Pancreas (tissue), 10 donors: ENCODE data around the gene CORO7. TPM values are rescaled to one million over a fixed set of nuclear protein-coding genes. Genes with fewer than 3 reads are reported as not detected.

Experiments used
- ATAC-seq, 4 donors: fragments of 200-7000 bp; cut with Tn5 transposase; one replicate each; pipeline versions ENCODE4 v1.8.0 to v1.9.1; 2020; ENCODE audit warnings: mild to moderate bottlenecking in 4 of 4, moderate library complexity in 4 of 4
- DNase-seq, 6 donors: peaks; one replicate each; pipeline ENCODE4 v3.0.0-alpha.2; 2020
- FAIRE-seq: peaks from 2 replicates; lab custom pipeline; 2012; peaks lifted over from hg19 to GRCh38; lab: Jason Lieb, UNC
- H3K27ac ChIP-seq, 4 donors: fragments of 200-600 bp; sonication (generic); 1 replicate in 3 of 4; 2 replicates in 1 of 4; pipeline versions ENCODE4 v1.5.0 to v1.8.0; 2020
- H3K27me3 ChIP-seq, 4 donors: fragments of 200-600 bp; one replicate each; pipeline ENCODE4 v1.8.0; 2021
- H3K36me3 ChIP-seq, 3 donors: fragments of 200-600 bp; sonication (generic) in 1 of 3; one replicate each; pipeline versions ENCODE4 v1.5.0 to v1.8.0; 2020 to 2021
- H3K4me1 ChIP-seq, 3 donors: fragments of 200-600 bp; one replicate each; pipeline ENCODE4 v1.8.0; 2021
- H3K4me3 ChIP-seq, 4 donors: fragments of 200-600 bp; sonication (generic) in 2 of 4; one replicate each; pipeline versions ENCODE4 v1.5.0 to v1.8.0; 2020 to 2021
- H3K9me3 ChIP-seq, 4 donors: fragments of 200-600 bp; one replicate each; pipeline ENCODE4 v1.8.0; 2021
- CTCF ChIP-seq, 4 donors: fragments of 200-600 bp; sonication (generic) in 3 of 4; IDR thresholded peaks; one replicate each; pipeline versions ENCODE4 v1.5.0 to v1.8.0; 2021; ENCODE audit warnings: antibody characterized with exemption in 4 of 4
- WGBS, 2 donors: extraction: QIAGEN DNeasy Blood & Tissue Kit; methylation state at CpG; one replicate each; pipeline ENCODE4 v1.1.7; 2013; 5-methylcytosine and 5-hydroxymethylcytosine counted together
- intact Hi-C, 3 donors: fragments of 100-400 bp; cut with DNase I; formaldehyde crosslinking; loops; one replicate each; pipeline versions ENCODE4 v1.11.1 to v1.14.2; 2022
- polyA plus RNA-seq, 2 donors: library from polyadenylated mRNA; stranded (reverse); fragments of 200-250 nt; gene quantifications; one replicate each; pipeline ENCODE4 v1.2.3, GENCODE V29; 2013
- total RNA-seq, 6 donors: library from RNA; stranded (reverse); fragmentation: NEBNext Ultra II Directional in 4 of 6; extraction: Animal tissue kit (Norgen Biotek cat#: 25700) in 4 of 6; gene quantifications; one replicate each; pipeline versions ENCODE4 v1.2.1 to v1.2.4, GENCODE V29; 2021 to 2023
- donor health status: healthy with polysubstance abuse.
- donor health status: DM: no; HTN: no; CAD: no; lungs with moderate emphysema.
- donor health status: DM: no; HTN: no; CAD: no.
- donor health status: control.
- donor health status: control.
- donor health status: Bipolar disorder and iron deficiency.
- donor health status: DM: yes; HTN: yes; CAD: no.
- donor health status: DM: no; HTN: no; CAD: no.
- donor health status: DM: no; HTN: no; CAD: no.
- donor health status: DM: yes; HTN: yes; CAD: no.

Gene CORO7
- total and polyA plus RNA-seq, 8 donors, result 8.4 to 29.6 (median 18.7) TPM

GRCh38 chr16:4382795-4383357 lies 33.5 kb downstream of the CORO7 start:
- DNase-seq, result peak in 1 of 6 donors; percentile 21
- Histone ChIP-seq H3K27ac (no peak overlapping the region), H3K4me3 (no peak overlapping the region), H3K9me3 (no peaks in the 10 kb centered on the region), H3K4me1 (no peaks in the 10 kb centered on the region), H3K36me3 (peaks cover 0 to 20% (median 0%) of the 10 kb centered on the region in 3 donors), H3K27me3 (no peaks in the 10 kb centered on the region)
- FAIRE-seq, result no peak
- intact Hi-C loops, result no loop called here
- WGBS, 2 donors, result 89 to 91% methylated on average over 21 of the region's 21 CpGs
- no peak for TF ChIP-seq CTCF (IDR thresholded peaks at IDR 0.05)
- ATAC-seq, result no peak

GRCh38 chr16:4381935-4382794 lies 34.2 kb downstream of the CORO7 start:
- DNase-seq (peak in 1 of 6 donors; percentile 67), FAIRE-seq (no peak), ATAC-seq (no peak)
- H3K27me3 ChIP-seq, result no peaks in the 10 kb centered on the region
- no peak overlapping the region for H3K27ac ChIP-seq
- no peaks in the 10 kb centered on the region for H3K9me3 ChIP-seq
- no peak for TF ChIP-seq CTCF (IDR thresholded peaks at IDR 0.05)
- intact Hi-C loops, result no loop called here
- H3K4me3 ChIP-seq, result no peak overlapping the region
- WGBS, 2 donors, result 94 to 95% methylated on average over 54 to 55 of the region's 55 CpGs
- peaks cover 0 to 2% (median 0%) of the 10 kb centered on the region in 3 donors for H3K4me1 ChIP-seq
- peaks cover 0 to 20% (median 0%) of the 10 kb centered on the region in 3 donors for H3K36me3 ChIP-seq

GRCh38 chr16:4381072-4381934 lies 35.1 kb downstream of the CORO7 start:
- H3K36me3 ChIP-seq, result peaks cover 0 to 20% (median 0%) of the 10 kb centered on the region in 3 donors
- H3K27ac ChIP-seq, result no peak overlapping the region
- H3K27me3 ChIP-seq, result no peaks in the 10 kb centered on the region
- FAIRE-seq, result no peak
- no peaks in the 10 kb centered on the region for H3K9me3 ChIP-seq
- no peak for TF ChIP-seq CTCF (IDR thresholded peaks at IDR 0.05)
- ATAC-seq, result no peak
- H3K4me1 ChIP-seq, result peaks cover 0 to 9% (median 7%) of the 10 kb centered on the region in 3 donors
- H3K4me3 ChIP-seq, result no peak overlapping the region
- intact Hi-C loops, result no loop called here
- 94 to 95% methylated on average over 57 to 59 of the region's 59 CpGs for WGBS, 2 donors
- DNase-seq, result peak in 2 of 6 donors; percentile 24 to 73

- no peak for TF ChIP-seq CTCF (IDR thresholded peaks at IDR 0.05)
- DNase-seq, result peak in 1 of 6 donors; percentile 71
- FAIRE-seq, result no peak
- Histone ChIP-seq H3K4me3 (no peak overlapping the region), H3K4me1 (peaks cover 0 to 15% (median 14%) of the 10 kb centered on the region in 3 donors), H3K36me3 (peaks cover 0 to 20% (median 0%) of the 10 kb centered on the region in 3 donors), H3K27ac (no peak overlapping the region), H3K27me3 (no peaks in the 10 kb centered on the region), H3K9me3 (no peaks in the 10 kb centered on the region)
- no peak for ATAC-seq
- 87 to 90% methylated on average over 26 of the region's 26 CpGs for WGBS, 2 donors
- intact Hi-C loops, result no loop called here
These were observed 36.0 kb downstream of the CORO7 start for GRCh38 chr16:4380119-4381063.
